Activated CD4-positive, CD25-positive, alpha-beta regulatory T cell treated with anti-CD3 and anti-CD28 coated beads, Interleukin-2, amount 50 U/mL, for 16 hours (primary cell): Measurements from ENCODE around the gene ABHD16A.
A peak's percentile ranks its signal among the peaks of the same experiment; 100 is the strongest.

Source experiments
- DNase-seq: peaks from one replicate; pipeline ENCODE4 v3.0.0-alpha.2; 2020; ENCODE audit warnings: low read depth, low spot score

ABHD16A gene

DNA sequence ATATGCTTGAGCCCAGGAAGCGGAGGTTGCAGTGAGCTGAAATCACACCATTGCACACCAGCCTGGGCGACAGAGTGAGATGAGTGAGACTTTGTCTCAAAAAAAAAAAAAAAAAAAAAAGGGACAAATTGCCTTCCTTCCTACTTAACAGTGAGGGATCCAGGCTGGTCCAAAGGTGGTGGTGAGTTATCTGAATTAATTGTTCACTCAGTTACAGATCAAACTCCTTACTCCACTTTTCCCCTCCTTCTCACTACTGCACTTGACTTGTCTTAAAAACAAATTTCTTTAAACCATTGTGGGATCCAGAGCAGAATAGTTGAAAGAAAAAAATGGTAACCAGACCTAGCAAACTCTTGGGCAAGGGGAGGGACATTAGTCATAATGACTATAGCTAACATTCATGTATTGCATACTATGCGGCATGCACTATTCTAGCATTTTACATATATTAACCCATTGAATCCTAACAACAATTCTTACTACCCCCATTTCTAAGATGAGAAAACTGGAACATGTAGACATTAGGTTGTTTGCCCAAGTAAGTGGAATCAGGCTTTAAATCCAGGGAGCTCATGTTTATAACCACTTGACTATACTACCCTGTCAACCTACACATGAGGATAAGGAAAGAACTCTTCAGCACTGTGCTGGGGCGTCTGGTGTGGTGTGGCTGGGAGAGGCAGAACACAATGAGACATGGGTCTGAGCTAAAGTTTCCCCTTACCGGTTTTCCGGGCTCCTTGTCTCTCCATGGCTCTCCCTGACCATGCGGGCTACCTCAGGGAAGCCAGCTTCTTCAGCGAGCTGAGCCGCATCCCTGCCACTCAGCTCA lies 39.8 kb downstream of the ABHD16A start:
- DNase-seq: no peak

DNA sequence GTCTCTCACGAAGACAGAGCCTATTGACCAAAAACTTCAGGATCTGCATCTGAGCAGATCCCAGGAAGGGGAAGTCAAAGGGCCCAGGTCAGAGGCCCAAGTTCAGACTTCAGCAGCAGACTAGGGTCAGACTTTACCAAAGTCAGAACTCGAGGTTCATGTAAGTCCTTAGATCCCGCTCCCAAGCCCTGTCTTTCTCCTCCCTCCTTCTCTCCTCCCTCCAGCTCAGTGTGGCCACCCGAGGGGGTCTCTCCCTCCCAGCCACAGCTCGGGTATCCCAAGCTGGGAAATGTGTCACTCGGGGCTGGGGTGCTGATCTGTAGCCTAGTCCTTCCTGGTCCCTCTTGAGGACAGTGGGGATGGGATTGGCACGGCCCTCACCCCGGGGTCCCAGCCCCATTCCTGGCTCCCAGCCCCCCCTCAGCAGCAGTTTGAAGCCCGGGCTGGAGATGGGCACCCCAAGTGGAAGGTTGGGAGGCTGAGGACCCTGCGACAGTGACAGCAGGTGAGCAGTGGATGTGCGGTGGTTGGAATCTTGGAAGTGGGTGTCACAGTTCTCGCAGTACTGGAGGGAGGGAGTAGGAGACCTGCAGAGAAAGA lies 40.9 kb downstream of the ABHD16A start:
- DNase-seq: no peak

GRCh38 chr6:31661262-31662123 lies 41.6 kb downstream of the ABHD16A start:
- no peak for DNase-seq

DNA sequence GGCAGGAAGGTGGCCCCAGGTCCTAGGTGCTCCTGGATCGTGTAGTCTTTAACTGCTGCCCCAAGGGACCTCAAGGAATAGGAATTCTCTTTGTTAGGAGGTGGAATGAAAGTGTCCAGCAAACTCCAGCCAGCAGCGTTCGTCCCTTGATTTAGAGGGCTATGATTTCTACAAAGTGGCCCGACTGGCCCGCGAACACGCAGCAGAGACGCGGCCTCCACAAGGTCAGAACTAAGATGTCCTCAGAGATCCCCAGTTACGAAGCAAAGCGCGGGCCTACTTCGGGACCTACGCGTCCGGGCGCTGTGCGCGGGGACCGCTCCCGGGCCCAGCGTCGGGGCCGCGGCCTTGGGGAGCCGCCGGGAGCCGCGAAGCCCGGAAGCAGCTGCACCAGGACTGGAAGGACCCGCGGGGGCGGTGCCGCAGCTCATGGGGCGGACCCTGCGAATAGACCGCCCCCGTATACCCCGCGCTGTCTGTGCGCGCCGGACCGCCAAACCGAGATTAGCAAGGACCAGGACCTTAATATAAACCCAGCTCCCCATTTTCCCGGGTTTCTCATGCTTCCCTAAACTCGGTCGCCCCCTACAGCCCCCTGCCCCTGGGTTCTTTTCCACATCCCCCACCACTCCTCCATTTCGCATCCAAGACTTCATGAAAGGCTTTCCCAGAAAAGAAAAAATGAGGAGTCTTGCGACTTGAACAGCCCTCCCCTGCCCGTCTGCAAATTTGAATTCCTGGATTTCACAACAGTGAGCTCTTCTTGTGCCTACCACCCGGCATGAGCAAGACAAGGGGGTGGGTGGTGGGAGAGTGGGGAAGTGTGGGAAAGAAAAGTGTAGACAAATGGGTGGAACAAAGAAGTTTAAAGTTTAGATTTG lies 42.5 kb downstream of the ABHD16A start, which contains the start of gene C6orf47:
C6orf47 (minus strand) TSS at position 398 of the 881 bp plus-strand sequence. CDS start 831 bp downstream, outside the sequence.
- DNase-seq: peak; percentile 50

- DNase-seq: no peak
These were observed 43.3 kb downstream of the ABHD16A start for GRCh38 chr6:31659649-31660380.

- no peak for DNase-seq
These were observed 44.0 kb downstream of the ABHD16A start for GRCh38 chr6:31658983-31659648.

DNA sequence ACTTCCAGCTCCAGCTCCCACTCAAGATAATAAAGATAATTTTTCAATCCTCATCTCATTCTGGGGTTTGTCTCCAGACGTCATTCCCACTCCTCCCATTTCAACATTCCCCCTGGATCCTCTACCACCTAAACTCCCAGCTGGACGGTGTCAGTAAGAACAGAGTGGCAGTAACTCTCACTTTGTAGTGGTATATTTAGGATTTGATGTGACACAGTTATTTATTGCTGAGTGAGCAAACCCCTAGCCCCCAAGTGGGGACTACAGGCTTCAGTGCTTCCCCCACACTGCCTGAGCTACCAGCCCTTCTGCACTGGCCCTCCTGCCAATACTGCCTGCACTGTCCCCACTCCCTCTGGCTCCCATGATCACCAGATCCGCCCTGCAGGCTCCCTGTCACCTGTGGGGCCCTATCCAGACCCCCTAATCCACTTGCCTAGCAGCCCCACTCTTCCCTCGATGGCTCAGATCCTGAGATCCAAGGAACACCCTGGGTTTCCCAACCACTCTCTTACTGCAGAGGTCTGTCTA lies 44.9 kb downstream of the ABHD16A start:
- DNase-seq: no peak

GRCh38 chr6:31657406-31658157 lies 45.5 kb downstream of the ABHD16A start:
- no peak for DNase-seq

DNA sequence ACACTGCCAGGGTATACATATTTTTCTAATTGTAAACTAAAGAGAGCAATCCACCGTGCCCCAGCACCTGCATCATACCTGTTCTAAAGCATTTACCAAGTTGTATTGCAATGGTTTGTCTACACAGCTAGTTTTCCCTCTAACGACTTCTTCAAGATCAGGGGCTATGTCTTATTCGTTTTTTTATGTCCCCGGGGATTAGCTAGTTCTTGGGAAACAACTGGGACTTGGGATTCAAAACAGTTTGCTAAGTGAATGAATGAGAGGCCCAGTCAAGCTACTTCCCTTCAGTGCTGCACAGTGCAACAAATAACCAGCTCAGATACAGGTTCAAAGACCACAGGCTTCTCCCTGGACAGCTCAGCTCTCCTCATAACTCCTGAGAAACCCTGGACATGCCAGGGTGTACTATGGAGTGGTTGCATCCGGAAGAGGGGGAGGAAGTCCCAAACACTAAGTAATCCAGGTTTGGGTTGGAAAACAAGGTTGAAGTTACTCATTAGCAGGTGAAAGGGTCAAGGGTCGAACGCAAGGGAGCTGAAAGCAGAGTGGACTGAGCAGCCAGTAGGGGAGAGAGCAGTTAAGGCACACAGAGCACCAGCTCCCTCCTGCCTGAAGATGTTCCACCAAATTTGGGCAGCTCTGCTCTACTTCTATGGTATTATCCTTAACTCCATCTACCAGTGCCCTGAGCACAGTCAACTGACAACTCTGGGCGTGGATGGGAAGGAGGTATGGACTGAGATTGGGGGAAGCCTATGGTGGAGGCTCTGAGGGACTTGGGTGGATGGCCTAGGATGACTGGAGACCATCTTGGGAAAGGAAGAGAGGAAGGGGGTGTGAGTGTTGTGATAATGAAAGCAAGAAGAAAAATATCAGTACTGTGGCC lies 47.5 kb downstream of the ABHD16A start, which contains the start of gene APOM:
APOM (plus strand) TSS at position 546 of the 889 bp plus-strand sequence; CDS start at position 619, 73 bp downstream.
- no peak for DNase-seq

DNA sequence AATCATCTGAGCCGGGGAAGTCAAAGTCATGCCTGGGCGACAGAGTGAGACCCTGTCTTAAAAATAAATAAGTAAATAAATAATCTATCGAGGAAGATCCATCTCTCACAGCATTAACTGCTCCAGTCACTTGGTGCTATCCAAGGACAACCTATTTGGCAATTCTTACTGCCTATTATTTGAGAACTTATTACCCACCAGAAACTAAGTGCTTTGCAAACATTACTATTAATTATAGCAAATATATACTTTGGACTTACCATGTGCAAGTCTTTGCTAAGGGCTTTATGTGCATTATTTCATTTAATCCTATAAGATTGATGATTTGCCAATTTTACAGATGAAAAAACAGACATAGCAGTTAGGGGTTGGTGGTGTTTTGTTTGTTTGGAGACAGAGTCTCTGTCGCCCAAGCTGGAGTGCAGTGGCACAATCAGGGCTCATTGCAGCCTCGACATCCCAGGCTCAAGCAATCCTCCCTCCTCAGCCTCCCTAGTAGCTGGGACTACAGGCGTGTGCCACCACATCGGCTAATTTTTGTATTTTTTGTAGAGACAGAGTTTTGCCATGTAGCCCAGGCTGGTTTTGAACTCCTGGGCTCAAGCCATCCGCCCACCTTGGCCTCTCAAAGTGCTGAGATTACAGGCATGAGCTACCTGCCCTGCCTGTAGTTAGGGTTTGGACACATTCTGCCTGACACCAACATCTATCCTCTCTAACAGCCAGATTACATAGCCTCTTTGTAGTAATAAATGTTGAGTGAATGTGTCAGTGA lies 48.4 kb downstream of the ABHD16A start:
- no peak for DNase-seq

GRCh38 chr6:31652925-31653724 lies 50.0 kb downstream of the ABHD16A start:
- DNase-seq: no peak

- no peak for DNase-seq
These were observed 51.4 kb downstream of the ABHD16A start for GRCh38 chr6:31651602-31652191.

GRCh38 chr6:31645325-31645724 lies 57.8 kb downstream of the ABHD16A start:
- DNase-seq: no peak

GRCh38 chr6:31643818-31644454 lies 59.2 kb downstream of the ABHD16A start:
- DNase-seq: no peak
